ENCODE data around the gene COX7A1.

DNA sequence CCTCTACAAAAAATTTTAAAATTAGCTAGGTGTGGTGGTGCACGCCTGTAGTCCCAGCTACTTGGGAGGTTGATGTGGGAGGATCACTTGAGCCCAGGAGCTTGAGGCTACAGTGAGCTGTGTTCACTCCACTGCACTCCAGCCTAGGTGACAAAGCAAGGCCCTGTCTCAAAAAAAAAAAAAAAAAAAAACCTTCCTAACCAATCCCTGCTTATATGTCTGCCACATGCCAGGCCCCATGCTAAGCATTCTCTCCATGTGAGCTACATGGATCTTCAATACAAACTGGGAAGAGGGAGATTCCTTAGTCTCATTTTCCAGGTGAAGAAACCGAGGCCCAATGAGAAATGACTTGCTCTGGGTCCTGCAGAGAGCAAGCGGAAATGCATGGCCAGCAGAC, 43.6 kb downstream of the COX7A1 start:
- TF ChIP-seq, protein P1, sequence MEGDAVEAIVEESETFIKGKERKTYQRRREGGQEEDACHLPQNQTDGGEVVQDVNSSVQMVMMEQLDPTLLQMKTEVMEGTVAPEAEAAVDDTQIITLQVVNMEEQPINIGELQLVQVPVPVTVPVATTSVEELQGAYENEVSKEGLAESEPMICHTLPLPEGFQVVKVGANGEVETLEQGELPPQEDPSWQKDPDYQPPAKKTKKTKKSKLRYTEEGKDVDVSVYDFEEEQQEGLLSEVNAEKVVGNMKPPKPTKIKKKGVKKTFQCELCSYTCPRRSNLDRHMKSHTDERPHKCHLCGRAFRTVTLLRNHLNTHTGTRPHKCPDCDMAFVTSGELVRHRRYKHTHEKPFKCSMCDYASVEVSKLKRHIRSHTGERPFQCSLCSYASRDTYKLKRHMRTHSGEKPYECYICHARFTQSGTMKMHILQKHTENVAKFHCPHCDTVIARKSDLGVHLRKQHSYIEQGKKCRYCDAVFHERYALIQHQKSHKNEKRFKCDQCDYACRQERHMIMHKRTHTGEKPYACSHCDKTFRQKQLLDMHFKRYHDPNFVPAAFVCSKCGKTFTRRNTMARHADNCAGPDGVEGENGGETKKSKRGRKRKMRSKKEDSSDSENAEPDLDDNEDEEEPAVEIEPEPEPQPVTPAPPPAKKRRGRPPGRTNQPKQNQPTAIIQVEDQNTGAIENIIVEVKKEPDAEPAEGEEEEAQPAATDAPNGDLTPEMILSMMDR (IDR thresholded peaks at IDR 0.05 in 4 of 5, conservative IDR thresholded peaks at IDR 0.05 in 1 of 5) = no peak
- no peak for TF ChIP-seq POLR2A (IDR thresholded peaks at IDR 0.05)
